ENCODE results near the gene KRTCAP3. TPM values are rescaled to one million over a fixed set of nuclear protein-coding genes. Genes with fewer than 3 reads are reported as not detected.

The KRTCAP3 gene
- total and polyA plus RNA-seq, 9 of the 15 experiments (the other 6 are each of a cell fraction or from before 2014, with no cell fraction given): 0.24 to 1.4 (median 0.73) TPM

GRCh38 chr2:27428213-27428977, 13.8 kb upstream of the KRTCAP3 start, which contains the start of gene NRBP1 (continued):
- TF ChIP-seq HNRNPK (IDR thresholded peaks at IDR 0.05; ENCODE audit: low read depth, low read length, poor library complexity, severe bottlenecking) (peak; percentile 80), MED1 (CRISPR knock-in tag; IDR thresholded peaks at IDR 0.05; ENCODE audit: borderline replicate concordance) (no peak), NFIC (IDR thresholded peaks at IDR 0.05) (peak; percentile 35), ZNF57 (CRISPR knock-in tag; IDR thresholded peaks at IDR 0.05) (no peak), MTA1 (IDR thresholded peaks at IDR 0.05; ENCODE audit: borderline replicate concordance) (no peak), ELF1 (tag; IDR thresholded peaks at IDR 0.05) (no peak), CHD7 (IDR thresholded peaks at IDR 0.05; ENCODE audit: low read depth, low read length) (no peak), KLF13 (tag; IDR thresholded peaks at IDR 0.05; ENCODE audit: borderline replicate concordance, low read depth) (no peak), TAF9B (IDR thresholded peaks at IDR 0.05; ENCODE audit: partially characterized antibody) (peak; percentile 46), SMAD3 (CRISPR knock-in tag; conservative IDR thresholded peaks at IDR 0.05) (no peak), HLTF (IDR thresholded peaks at IDR 0.05) (no peak; the same call in 1 of the 2 replicates), HNRNPLL (IDR thresholded peaks at IDR 0.05; ENCODE audit: low read depth, low read length, poor library complexity, severe bottlenecking) (peak; percentile 86), CTBP1 (IDR thresholded peaks at IDR 0.05; ENCODE audit: borderline replicate concordance) (peak; percentile 85)
- TF ChIP-seq, protein P1, sequence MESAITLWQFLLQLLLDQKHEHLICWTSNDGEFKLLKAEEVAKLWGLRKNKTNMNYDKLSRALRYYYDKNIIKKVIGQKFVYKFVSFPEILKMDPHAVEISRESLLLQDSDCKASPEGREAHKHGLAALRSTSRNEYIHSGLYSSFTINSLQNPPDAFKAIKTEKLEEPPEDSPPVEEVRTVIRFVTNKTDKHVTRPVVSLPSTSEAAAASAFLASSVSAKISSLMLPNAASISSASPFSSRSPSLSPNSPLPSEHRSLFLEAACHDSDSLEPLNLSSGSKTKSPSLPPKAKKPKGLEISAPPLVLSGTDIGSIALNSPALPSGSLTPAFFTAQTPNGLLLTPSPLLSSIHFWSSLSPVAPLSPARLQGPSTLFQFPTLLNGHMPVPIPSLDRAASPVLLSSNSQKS (CRISPR knock-in tag; IDR thresholded peaks at IDR 0.05): no peak
